GM19025 (cell line): ENCODE data around the gene ELMO1.

Experiments
- ATAC-seq: cut with Tn5 transposase; IDR thresholded peaks from one replicate; pipeline ENCODE4 v1.9.1; 2021; ENCODE audit warnings: mild to moderate bottlenecking, low read depth, moderate library complexity; ENCODE audit not compliant: unreplicated experiment

Gene ELMO1

GRCh38 chr7:36827726-36828703 is 620.6 kb downstream of the ELMO1 start:
- ATAC-seq = no peak

- ATAC-seq = no peak
These were observed 623.2 kb downstream of the ELMO1 start for GRCh38 chr7:36825501-36825900.

- ATAC-seq = no peak
These were observed 625.3 kb downstream of the ELMO1 start for GRCh38 chr7:36823353-36823752.

- ATAC-seq = no peak
These were observed 627.0 kb downstream of the ELMO1 start for GRCh38 chr7:36821617-36822016.

GRCh38 chr7:36820527-36821170 is 628.0 kb downstream of the ELMO1 start:
- no peak for ATAC-seq

GRCh38 chr7:36819639-36820038 is 629.0 kb downstream of the ELMO1 start:
- no peak for ATAC-seq

- ATAC-seq = no peak
These were observed 634.4 kb downstream of the ELMO1 start for GRCh38 chr7:36814311-36814710.

GRCh38 chr7:36811807-36812206 is 636.9 kb downstream of the ELMO1 start:
- no peak for ATAC-seq

- ATAC-seq = no peak
These were observed 638.2 kb downstream of the ELMO1 start for GRCh38 chr7:36810489-36810888.

GRCh38 chr7:36810032-36810431 is 638.6 kb downstream of the ELMO1 start:
- ATAC-seq = no peak

- no peak for ATAC-seq
These were observed 639.2 kb downstream of the ELMO1 start for GRCh38 chr7:36809510-36809909.

- ATAC-seq = no peak
These were observed 639.6 kb downstream of the ELMO1 start for GRCh38 chr7:36809086-36809485.

- no peak for ATAC-seq
These were observed 641.8 kb downstream of the ELMO1 start for GRCh38 chr7:36806891-36807290.
